ENCODE measurements around the gene SEL1L.

The SEL1L gene

DNA sequence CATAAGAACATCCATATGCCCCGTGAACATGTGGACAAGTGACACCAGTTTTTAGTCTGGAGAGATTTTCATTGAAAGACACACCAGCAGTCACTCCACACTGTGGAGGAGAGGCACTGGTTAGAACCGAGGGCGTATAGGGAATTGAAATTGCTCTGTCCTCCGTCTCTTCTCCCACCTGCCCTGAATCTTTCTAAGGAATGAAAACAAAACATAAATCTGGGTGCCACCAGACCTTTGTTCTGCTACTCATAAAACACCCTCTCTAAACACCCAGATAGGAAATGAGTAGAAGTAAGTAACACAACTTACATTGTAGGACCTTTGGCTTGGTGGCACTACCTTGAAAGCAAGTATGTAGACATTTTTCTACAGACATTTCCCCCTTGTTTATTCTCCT, 96.4 kb downstream of the SEL1L start:
- H3K4me1 ChIP-seq = peaks cover 0 to 20% (median 14%) of the 10 kb centered on the region in 4 donors
- TF ChIP-seq, protein P1, sequence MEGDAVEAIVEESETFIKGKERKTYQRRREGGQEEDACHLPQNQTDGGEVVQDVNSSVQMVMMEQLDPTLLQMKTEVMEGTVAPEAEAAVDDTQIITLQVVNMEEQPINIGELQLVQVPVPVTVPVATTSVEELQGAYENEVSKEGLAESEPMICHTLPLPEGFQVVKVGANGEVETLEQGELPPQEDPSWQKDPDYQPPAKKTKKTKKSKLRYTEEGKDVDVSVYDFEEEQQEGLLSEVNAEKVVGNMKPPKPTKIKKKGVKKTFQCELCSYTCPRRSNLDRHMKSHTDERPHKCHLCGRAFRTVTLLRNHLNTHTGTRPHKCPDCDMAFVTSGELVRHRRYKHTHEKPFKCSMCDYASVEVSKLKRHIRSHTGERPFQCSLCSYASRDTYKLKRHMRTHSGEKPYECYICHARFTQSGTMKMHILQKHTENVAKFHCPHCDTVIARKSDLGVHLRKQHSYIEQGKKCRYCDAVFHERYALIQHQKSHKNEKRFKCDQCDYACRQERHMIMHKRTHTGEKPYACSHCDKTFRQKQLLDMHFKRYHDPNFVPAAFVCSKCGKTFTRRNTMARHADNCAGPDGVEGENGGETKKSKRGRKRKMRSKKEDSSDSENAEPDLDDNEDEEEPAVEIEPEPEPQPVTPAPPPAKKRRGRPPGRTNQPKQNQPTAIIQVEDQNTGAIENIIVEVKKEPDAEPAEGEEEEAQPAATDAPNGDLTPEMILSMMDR (IDR thresholded peaks at IDR 0.05) = no peak
- DNase-seq = no peak
- no peak overlapping the region for H3K4me3 ChIP-seq
- intact Hi-C loops (cut with DNase I; ENCODE audit: low total_unique reads) = no loop called here
- H3K27ac ChIP-seq = no peak overlapping the region
- H3K9me3 ChIP-seq = no peaks in the 10 kb centered on the region
- no peaks in the 10 kb centered on the region for H3K36me3 ChIP-seq
- peaks cover 0 to 52% of the 10 kb centered on the region in 2 donors for H3K27me3 ChIP-seq

DNA sequence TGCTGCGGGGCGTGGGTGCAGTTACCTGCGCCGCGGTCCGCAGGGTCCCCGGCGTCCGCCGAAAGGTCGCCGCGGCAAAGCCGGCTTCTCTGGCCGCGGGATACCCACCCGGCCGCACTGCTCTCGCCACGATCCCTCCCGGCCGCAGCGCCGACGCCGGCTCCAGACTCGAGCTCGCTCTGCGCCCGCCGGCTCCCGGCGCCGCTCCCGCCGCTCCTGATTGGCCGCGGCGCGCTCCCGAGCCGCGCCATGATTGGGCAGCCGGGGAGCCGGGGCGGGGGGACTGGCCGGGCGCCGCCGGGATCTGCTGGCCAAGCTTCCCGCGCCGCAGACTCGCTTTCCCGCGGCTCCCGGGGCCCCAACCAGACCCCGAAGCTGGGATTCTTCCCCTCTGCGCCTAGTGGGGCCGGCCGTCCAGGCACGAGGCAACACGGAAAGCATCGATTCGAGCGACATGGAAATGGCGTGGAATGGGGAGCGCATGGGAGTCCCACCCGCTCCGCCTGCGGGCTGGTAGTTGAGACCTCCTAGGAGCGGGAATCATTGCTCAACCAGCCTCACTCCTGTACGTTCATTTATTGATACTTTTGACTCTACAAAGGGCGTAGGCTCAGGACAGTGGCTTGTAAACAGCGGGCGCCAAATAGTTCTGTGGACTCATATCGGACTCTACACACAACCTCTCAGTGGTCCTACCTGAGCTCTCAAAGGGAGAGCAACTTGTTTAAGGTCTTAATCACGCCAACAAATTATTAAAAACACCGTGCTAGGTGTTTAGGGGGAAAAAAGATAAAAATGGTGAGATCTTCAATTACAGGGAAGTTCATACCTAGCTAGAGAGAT, 97.1 kb downstream of the SEL1L start:
- H3K4me1 ChIP-seq = peaks cover 0 to 20% (median 14%) of the 10 kb centered on the region in 4 donors
- no peaks in the 10 kb centered on the region for H3K9me3 ChIP-seq
- intact Hi-C loops (cut with DNase I; ENCODE audit: low total_unique reads) = no loop called here
- peaks cover 0 to 45% of the 10 kb centered on the region in 2 donors for H3K27me3 ChIP-seq
- no peak overlapping the region for H3K27ac ChIP-seq
- peak overlapping the region; percentile 48 to 56 for H3K4me3 ChIP-seq
- TF ChIP-seq, protein P1 (IDR thresholded peaks at IDR 0.05) = no peak
- H3K36me3 ChIP-seq = no peaks in the 10 kb centered on the region
- peak; percentile 73 to 81 for DNase-seq

GRCh38 chr14:81435391-81436295, 98.0 kb downstream of the SEL1L start:
- Histone ChIP-seq H3K4me3 (peak overlapping the region; percentile 48 to 56), H3K36me3 (no peaks in the 10 kb centered on the region), H3K27me3 (peaks cover 0 to 43% of the 10 kb centered on the region in 2 donors), H3K27ac (peak overlapping the region in 1 of 2 donors; percentile 33), H3K4me1 (peaks cover 0 to 20% (median 14%) of the 10 kb centered on the region in 4 donors), H3K9me3 (no peaks in the 10 kb centered on the region)
- intact Hi-C loops (cut with DNase I; ENCODE audit: low total_unique reads) = no loop called here
- DNase-seq = peak; percentile 44 to 69
- TF ChIP-seq, protein P1 (IDR thresholded peaks at IDR 0.05) = no peak

GRCh38 chr14:81435048-81435390, 98.6 kb downstream of the SEL1L start:
- intact Hi-C loops (cut with DNase I; ENCODE audit: low total_unique reads) = no loop called here
- H3K4me3 ChIP-seq = peak overlapping the region; percentile 48 to 56
- H3K27ac ChIP-seq = no peak overlapping the region
- no peak for DNase-seq
- H3K27me3 ChIP-seq = peaks cover 0 to 43% of the 10 kb centered on the region in 2 donors
- H3K4me1 ChIP-seq = peaks cover 0 to 20% (median 14%) of the 10 kb centered on the region in 4 donors
- no peaks in the 10 kb centered on the region for H3K9me3 ChIP-seq
- H3K36me3 ChIP-seq = no peaks in the 10 kb centered on the region
- TF ChIP-seq, protein P1 (IDR thresholded peaks at IDR 0.05) = no peak

DNA sequence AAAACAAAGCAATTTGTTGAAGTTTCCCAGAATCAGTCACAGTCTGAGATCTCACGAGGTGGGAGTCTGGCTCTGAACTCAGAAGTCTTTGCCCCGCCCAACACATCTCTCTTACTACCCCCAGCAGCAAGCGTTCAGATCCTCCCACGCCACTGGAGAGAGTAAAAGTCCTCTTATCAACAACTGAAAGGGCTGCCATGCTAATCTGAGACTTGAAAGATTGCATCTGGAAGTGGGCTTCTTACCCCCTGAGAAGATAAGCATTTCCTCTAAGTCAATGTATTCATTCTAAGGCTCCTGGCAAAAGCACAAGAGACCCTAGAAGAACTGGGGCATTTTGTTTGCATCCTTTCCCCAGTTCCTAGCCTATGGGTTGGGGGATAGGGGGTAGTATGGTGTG, 99.4 kb downstream of the SEL1L start:
- H3K27ac ChIP-seq = no peak overlapping the region
- no peaks in the 10 kb centered on the region for H3K9me3 ChIP-seq
- DNase-seq = no peak
- H3K27me3 ChIP-seq = peaks cover 0 to 39% of the 10 kb centered on the region in 2 donors
- intact Hi-C loops (cut with DNase I; ENCODE audit: low total_unique reads) = no loop called here
- H3K4me3 ChIP-seq = no peak overlapping the region
- no peaks in the 10 kb centered on the region for H3K36me3 ChIP-seq
- TF ChIP-seq, protein P1 (IDR thresholded peaks at IDR 0.05) = no peak
- peaks cover 0 to 20% (median 14%) of the 10 kb centered on the region in 4 donors for H3K4me1 ChIP-seq
